Lung microvascular endothelial cell (primary cell): ENCODE results near the gene GATB. TPM values are rescaled to one million over a fixed set of nuclear protein-coding genes. Genes with fewer than 3 reads are reported as not detected.
A peak's percentile ranks its signal among the peaks of the same experiment; 100 is the strongest.

Source experiments
- DNase-seq, 2 donors: peaks; one replicate each; pipeline versions ENCODE4 v3.0.0 to v3.0.0-alpha.2; 2010; ENCODE audit warnings: low read depth in 2 of 2
- total RNA-seq: library from RNA; depleted of rRNA; stranded (reverse); fragments of >200 nt; gene quantifications from 2 replicates; pipeline ENCODE4 v1.2.1, GENCODE V29; 2014

GATB gene
- total RNA-seq, 1 donor from 2014 or later, result 8.3 TPM

DNA sequence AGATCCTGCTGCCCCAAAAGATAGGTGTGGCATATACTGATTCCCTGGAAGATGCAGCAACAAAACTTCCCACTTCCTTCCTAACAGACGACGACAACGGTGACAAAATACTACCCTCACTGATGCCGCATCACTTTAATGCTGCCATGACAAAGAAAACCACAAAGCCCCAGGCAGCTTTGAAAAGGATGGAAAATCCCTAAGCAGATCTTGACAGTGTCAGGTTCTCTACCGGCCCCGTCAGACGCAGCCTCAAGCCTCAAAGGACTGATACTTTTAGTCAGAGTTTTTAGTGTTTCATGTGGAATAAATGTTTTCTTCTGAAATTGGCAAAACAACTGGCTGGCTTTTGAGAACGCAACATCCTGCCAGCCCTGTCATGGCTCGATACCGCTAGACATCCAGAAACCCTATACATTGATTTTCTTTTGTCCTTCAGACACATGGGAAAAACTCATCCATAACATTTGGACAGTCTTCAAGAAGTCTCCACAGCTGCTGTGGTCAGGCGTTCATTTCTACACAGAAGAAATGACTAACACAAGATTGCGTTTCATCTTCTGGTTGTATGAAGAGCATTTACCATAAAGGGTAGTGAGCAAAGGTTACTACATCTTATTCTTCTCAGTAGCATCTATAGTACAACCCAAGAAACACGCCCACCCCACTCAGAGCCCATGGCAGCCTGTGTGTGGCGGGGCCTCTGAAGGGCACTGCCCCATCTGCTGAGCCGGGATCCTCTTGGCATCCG, 60.1 kb downstream of the GATB start:
- no peak for DNase-seq

DNA sequence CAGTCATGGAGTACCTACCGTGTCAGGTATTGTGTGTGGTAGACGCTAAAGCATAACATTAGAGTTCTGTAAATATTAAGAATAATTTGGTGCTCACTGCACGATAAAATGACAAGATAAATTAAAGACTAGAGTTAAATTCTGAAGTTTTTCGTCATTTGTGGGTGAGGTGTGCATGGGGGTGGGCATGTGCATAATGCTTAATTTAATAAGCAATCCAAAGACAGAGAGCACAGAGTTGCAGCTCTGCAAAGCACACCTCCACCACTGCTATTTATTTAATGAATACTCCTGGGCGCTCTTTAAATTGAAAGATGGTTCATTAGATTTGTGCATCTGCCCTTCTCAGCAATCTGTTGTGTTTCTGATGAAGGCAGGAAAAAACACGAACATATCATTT, 62.6 kb downstream of the GATB start:
- DNase-seq, result no peak

DNA sequence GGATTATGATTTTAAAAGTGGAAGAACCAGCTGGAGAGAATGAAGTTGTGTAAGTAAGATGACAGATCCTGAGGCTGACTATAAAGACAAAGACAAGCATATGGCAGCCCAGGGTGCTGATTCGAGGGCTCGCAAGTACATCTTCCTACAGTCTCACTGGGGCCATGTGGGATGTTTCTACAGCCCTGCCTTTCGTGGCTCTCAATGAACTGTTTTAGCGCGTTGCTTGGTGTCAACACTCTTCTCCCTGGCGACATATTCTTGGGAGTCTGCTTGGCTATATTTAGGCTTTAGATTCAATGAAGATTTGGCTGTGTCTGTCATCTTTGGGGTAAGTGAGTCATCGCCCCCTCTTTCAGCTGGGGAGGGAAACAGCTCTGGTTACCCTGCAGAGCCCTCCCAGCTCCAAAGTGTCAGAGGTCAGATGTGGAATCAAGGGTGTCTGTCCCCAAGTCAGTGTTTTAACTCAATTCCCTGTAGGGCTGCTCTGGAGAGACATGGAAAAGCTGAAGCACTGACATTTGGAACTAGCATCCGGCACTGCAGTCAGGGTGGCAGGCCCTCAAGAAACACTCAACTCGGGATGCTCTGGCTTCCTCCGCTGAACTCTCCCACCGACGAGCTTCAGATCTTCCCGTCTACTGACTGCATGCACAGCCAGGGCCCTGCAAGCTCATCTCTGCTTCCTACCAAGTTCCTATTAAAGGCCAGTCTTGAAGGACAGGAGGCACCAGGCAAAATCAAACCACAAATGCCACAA, 65.7 kb downstream of the GATB start:
- no peak for DNase-seq

DNA sequence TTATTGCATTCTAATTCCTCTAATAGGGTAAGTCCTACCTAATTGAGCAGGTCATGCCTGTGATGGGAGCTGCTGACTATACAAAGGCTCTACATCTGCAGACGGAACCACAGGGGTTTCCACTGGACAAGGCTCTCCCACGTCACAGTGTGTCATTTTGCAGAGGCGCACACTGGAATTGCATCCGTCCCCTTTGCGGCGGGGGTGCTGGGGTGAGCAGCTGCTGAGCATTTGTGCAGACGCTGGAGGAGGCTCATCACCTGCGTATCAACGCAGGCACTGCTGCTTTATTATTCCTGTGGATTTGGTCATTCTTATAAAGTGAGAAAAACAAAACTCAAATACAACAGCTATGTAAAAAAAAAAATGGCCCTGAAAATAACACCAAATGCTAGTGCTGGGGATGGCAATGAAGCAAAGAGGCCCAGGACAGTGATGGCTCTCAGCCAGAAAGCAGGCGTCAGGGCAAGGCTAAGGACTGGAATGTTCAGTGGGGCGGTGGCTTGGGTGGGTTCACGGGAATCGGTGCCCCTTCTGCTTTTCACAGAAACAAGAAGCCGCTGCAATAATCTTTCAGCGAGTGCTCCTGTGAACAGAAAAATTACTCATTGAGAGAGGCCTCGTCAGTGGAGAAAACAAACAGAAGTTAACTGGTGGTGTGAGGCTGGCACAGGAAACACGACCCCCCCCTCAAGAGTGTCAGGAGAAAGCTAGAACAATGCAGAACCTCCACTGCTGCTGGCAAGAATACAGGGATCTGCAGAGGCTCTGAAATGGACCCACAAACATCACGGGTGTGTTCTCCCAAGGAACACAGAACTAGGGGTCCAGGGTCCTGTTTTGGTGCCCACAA, 67.8 kb downstream of the GATB start:
- DNase-seq, result no peak

DNA sequence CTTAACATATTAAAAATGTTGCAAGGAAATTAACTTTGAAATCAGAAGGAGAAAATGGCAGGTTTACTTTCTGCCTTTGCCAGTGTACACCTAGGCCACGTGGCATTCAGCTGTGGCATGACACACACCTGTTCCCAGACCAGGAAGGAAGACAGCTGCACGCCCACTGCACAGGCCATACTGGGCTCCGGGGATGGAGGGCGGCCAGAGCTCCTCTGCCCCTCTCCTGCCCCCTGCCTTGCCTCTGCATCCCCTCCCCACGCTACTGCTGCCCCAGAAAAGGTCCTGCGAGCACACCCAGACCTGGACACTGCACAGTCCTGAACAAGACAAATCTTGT, 68.4 kb downstream of the GATB start:
- DNase-seq, result no peak

DNA sequence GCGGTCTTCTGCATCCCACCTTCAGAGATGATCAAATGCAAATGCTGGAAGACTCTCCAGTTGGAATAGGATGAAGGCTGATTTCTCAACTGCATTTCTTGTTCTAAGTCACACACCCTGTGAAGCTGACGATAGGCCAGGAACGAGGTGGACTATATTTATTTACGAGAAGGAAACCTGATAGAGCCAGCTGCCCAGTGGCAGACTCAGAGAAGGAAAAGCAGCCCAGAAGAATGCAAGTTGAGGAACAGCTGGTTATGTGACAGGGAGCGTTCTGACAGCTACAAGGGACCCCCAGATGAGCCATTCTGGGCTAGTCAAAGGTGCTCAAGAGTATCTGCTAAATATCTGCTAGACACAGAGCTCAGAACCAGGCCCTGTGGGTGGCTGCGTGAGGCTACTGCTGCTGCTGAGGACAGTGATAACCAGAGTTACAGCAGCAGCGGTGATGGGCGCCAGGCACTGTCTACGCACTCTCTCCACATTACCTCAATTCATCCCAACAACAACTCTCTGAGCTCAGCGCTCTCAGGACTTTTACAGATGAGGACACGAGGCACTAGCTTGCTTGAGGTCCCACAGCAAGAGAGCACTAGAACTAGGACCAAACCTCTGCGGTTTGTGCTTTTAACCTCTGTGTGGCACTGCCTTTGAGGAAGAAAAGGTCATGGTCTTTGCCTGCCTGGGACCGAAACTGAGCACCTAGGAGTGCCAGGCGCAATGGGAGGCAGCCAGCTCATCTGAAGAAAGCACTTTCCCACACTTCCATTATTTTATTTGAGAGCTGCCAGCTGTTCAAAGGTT, 69.0 kb downstream of the GATB start:
- no peak for DNase-seq

DNA sequence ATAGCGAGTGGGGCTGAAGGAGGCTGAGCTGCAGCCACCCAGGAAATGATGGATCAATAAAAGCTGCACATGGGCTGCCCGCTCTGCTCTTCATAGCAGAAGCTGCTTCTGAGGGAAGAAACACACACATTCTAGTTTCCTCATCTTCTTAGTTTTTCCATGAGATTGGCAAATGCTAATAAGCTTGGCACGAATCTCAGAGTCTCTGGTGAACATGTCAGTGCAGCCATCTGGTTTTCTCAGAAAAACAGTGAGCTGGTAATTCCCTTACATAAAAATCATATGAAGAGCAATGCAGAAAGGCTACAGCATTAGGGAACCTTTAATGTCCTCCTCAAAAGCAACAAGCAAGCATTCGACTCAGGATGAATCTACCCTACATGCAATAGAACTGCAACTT, 69.9 kb downstream of the GATB start:
- no peak for DNase-seq

DNA sequence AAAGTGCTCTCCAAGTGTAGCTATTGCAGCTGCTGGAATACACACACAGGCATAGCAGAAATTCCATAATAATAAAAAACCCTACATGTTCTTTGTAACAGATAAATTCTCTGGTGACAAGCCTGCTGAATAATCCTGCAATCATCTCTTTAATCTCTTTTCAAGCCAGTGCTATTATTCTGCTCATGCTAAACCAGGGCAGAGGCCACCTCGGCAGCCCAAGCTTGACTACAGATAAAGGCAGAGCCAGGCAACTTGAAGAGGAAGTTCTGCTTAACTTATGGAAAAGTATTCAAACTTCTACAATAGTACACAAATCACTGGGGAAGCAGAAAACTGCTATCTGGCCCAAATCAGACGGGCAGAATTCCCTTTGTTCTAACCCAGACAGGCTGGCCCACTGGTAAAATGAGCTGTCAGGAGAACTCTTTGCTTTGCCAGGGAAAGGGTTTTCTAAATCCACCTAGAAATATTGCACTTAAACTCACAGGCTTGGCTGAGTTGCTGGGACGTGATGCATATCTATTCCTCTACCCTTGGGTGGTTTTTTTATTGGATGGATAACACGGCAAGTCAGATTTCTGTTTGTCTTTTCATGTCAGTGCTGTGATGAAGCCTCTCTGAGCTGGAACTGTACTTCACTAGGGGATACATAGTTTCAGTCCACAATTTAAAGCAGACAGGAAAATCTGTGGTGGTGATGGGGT, 70.5 kb downstream of the GATB start:
- DNase-seq, result peak in 1 of 2 donors; percentile 33

DNA sequence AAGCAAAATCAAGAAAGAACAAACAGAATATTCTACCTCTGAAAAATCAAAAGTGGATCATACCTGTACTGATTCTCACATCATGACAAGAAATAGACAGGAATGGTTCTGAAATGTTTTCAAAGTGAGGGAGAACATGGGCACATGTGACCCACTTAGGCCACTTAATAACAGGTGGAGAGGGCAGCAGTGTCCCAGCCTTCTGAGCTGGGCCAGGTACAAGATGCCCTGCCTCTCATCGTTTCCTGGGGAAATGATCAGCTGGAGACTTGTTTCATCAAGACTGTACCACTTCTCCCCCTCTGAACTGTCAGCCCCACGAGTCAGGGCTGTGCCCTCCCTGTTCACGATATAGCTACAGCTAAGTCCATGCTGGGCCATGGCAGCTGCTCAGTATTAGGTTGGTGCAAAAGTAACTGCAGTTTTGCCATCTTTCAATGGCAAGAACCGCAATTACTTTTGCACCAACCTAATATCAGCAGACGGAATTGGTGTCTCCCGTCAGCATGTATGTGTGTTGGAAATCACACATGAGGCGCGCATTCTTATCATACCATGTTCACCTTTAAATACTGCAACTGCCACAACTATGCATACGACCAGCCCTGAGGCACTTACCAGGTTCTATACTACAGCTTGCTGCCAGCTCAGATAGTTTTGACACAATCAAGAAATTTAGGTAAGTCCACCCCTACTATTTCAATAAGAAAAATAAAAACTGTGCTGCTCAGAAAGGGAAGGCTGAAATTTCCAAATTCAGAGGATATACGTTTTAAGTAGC, 71.4 kb downstream of the GATB start:
- DNase-seq, result no peak

DNA sequence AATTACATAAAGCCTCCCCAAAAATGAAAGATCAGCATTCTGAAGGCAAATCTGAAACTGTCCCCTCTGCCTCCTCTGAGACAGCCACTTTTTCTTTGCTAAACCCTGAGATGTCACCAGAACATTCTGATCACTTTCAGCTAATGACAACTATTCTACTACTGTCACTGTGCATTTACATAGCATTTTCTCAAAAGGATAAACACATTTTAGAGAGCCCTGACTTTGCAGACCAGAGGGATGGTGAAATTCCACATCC, 72.1 kb downstream of the GATB start:
- DNase-seq, result no peak

DNA sequence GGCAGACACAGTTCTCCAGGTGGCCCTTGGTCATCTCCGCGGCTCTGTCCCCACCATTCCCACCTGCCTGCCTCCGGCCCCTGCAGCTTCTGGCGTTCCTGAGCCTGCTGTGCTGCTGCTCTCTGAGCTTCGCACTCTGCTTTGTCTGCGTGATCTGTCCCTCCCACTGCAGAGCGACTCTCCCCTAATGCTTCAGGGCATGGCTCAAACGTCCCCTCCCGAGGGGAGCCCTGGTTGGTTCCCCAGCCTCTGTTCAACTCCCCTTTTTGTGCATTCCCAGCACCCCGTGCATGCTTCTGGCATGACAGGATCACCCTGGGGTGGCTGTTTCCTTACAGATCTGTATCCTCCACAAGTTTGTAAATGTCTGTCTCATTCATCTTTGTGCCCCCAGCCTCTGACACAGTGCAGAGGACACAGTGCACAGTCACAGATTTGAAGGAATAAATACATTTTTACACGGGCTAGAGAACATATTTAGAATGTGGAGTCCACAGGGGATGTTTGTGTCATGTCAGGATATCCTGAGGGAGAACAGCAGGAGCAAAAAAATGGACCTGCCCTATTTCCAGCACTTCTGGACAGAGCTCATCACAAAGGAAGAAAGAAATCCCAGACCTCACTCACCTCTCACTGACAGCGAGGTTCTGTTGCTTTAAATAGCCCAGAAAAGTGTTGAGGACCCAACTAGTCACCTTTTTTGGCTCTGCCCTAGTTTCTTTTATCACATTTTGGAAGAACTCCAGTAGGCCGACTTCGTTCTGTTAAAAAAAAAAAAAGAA, 72.6 kb downstream of the GATB start:
- peak; percentile 23 to 57 for DNase-seq

DNA sequence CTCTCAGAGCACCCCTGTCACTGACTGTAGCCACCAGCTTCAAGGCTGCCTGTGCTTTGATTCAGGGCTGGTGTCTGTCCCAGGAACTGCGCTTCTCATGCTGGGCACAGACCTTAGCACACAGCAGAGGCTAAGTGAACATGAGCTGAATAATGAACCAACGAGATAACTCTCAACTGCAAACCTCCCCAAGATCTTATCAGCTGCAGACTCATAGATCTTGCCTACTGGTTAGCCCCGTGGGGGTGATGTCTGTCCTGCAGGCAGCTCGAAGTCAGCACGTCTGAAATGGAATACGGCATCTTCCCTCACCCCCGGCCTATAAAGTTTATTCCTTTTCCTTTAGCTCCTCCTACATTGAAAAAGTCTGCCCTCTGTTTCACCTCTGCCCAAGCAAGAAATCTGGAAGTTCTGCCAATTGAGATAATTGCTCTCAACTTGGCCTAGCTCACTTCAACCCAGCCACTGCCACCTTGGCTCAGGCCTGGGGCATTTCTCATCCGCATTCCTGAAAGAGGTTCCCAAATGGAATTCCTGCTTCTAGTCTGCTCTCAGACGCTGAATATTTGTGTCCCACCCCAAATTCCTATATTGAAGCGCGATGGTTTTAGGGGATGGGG, 73.7 kb downstream of the GATB start:
- DNase-seq, result peak in 1 of 2 donors; percentile 29

DNA sequence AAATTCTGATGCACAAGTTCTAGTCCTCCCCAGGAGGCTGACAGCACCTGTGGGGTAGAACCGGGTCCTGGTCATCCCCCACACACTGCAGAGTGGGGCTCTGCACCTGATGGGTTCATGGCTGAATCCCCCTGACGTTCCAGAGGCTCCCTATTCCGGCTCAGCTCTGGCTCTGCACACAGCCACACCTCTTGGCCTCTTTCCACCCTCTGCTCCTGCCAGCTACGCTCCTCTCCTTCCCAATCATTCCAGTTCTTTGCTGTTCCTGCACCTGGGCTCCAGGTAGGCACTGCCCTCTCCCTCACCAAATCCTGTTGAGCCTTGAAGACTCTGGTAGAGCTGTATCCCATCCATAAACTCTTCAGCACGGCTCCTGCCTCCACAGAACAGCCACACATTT, 75.5 kb downstream of the GATB start:
- DNase-seq, result no peak

DNA sequence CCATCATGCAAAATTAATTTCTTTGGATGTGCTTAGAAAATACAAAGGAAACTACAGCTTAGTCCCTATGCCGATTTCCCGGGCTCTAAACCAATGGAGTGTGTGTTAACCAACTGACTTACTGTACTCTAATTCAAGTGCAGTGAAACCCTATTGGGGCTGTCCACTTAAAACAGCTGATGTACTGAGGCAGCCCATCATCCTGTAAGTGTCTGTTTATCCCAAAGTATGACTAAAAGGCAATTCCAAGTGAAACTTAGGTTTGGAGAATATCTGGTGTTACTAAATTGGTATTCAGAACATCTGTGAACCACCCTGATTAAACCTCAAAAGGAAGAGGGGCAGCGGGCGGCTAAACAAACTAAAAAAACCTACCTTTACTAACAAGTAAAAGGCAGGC, 79.7 kb downstream of the GATB start:
- DNase-seq, result no peak

DNA sequence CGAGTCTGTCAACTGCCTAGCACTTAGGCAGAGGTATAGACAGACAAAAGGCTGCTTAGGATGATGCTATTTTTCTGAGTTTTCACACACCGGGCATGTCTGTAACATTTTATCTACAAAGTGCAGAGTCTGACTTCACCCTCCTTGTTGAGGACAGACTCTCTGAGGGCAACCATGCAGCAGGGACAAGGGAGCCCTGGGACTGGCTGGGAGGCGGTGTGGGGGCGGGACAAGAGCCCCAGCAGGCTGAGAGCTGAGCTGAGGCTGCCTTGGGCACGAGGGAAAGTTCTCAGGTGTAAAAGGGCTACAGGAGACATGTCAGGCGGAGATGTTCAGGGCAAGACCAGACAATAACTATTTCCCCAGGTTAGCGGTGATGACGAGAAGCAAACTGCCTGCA, 81.6 kb downstream of the GATB start:
- DNase-seq, result no peak

DNA sequence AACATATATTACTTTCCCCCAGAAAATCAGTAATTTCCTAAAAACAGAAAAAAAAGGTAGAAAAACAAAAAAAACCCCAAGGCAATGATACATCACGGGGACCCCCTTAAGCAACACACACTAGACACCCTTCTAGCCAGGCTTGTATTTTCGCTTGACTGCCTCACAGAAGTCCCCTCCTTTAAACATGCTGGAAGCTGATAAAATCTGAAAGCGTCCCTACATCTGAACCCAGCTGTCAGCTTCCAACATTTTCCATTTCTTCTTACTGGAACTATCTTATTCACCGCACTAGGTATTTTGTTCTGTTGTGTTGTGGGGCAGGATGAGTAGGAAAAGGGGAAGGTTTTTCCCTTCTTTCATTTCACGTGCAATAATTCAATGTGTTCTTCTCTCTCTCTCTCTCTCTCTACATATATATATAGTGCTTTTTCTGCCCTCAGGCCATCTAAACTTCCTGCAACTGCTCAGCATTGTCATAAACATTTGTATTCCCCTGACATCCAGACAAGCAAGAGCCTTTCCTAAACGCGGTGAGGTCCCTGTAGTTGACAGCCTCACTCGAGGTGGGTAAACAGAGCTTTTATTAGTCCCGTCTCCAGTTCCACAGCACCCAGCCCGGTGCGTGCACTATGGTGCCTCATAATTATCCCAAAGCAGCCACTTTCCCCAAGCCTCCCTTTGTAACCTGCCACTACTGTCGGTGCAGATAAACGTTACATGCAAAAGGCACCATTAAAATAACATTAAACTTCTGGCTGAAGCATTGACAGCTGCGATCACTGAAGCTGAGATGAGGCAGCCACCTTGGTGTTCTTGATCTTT, 82.5 kb downstream of the GATB start:
- no peak for DNase-seq

DNA sequence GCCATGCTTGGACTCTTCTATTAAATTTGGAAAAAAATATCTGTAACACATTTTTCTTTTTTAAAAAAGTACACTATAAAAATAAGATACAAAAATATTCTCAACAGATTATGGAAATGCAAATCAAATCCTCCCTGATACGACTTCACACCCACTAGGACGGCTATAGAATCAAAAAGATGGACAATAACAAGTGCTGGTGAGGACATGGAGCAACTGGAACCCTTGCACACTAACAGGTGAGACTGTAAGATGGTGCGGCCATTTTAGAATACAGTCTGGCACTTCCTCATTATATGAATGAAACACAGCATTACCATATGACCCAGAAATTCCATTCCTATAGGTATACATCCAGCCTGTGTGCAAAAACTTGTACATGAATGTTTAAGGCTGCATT, 83.6 kb downstream of the GATB start:
- DNase-seq, result no peak

DNA sequence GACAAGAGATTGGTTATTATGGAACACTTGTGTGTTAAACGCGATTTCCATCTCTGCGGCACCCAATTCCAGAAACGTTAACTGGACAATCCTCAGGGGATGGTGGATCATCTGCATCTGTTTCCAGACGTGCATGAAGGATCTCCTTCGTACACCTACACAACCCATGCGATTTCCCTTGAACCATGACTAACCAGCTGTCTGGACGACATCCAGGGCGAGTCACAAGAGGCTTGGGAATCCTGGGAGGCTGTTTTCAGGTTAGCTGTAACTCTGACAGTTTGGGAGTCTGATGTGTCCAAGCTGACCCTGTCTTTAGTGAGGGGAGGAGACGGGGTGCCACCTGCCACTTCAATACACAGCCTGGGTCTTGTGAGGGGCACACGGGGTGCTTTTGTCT, 84.5 kb downstream of the GATB start:
- DNase-seq, result peak in 1 of 2 donors; percentile 69
